ENCODE data around the gene RNF187.

GRCh38 chr1:228452194-228453021 lies 34.8 kb upstream of the RNF187 start:
- TF ChIP-seq CTCF (IDR thresholded peaks at IDR 0.05), result no peak
- TF ChIP-seq EP300 (IDR thresholded peaks at IDR 0.05), result no peak
